DND-41 (cell line): ENCODE data around the gene ZCRB1.

ENCODE experiments used
- ATAC-seq: fragments of 200-7000 bp; cut with Tn5 transposase; 3 replicates; pipeline ENCODE4 v1.9.1; 2021; ENCODE audit warnings: low read depth; ENCODE audit not compliant: insufficient read depth
- DNase-seq: peaks from one replicate; pipeline ENCODE4 v3.0.0-alpha.2; 2020
- H2AFZ ChIP-seq: 2 replicates; pipeline ENCODE4 v1.6.0; 2012; ENCODE audit warnings: low read depth, low read length
- H3K27ac ChIP-seq: 2 replicates; pipeline ENCODE4 v1.5.1; 2012; ENCODE audit warnings: low read length, inconsistent platforms
- H3K27me3 ChIP-seq: fragments of 200-600 bp; sonication (generic); 2 replicates; pipeline ENCODE4 v1.6.0; 2012; ENCODE audit warnings: low read length, mild to moderate bottlenecking, inconsistent platforms; ENCODE audit not compliant: insufficient read depth, poor library complexity
- H3K36me3 ChIP-seq: 2 replicates; pipeline ENCODE4 v1.5.1; 2012; ENCODE audit warnings: low read length, inconsistent platforms; ENCODE audit not compliant: insufficient read depth
- H3K4me1 ChIP-seq: 2 replicates; pipeline ENCODE4 v1.5.1; 2012; ENCODE audit warnings: mild to moderate bottlenecking, low read length; ENCODE audit not compliant: insufficient read depth
- H3K4me2 ChIP-seq: 2 replicates; pipeline ENCODE4 v1.6.0; 2012; ENCODE audit warnings: mild to moderate bottlenecking, moderate library complexity, low read length, inconsistent platforms; ENCODE audit not compliant: insufficient read depth
- H3K4me3 ChIP-seq, 2 experiments: fragments of 200-600 bp in 1 of 2; shearing (Covaris generic) in 1 of 2; 2 replicates each; pipeline ENCODE4 v1.5.1; 2012 to 2016; ENCODE audit warnings: inconsistent platforms in 2 of 2, low read length in 2 of 2, mild to moderate bottlenecking in 2 of 2, low read depth in 1 of 2, moderate library complexity in 1 of 2
- H3K79me2 ChIP-seq: 2 replicates; pipeline ENCODE4 v1.6.0; 2012; ENCODE audit warnings: low read length, inconsistent platforms; ENCODE audit not compliant: insufficient read depth
- H3K9ac ChIP-seq: 2 replicates; pipeline ENCODE4 v1.6.0; 2012; ENCODE audit warnings: low read depth, mild to moderate bottlenecking, inconsistent platforms, low read length, moderate library complexity
- H3K9me3 ChIP-seq: 2 replicates; pipeline ENCODE4 v1.5.1; 2012; ENCODE audit warnings: low read length, moderate library complexity, mild to moderate bottlenecking, inconsistent platforms; ENCODE audit not compliant: insufficient read depth, severe bottlenecking
- H4K20me1 ChIP-seq: 2 replicates; pipeline ENCODE4 v1.6.0; 2012; ENCODE audit warnings: low read length; ENCODE audit not compliant: insufficient read depth
- EZH2 ChIP-seq: IDR thresholded peaks from 3 replicates; pipeline ENCODE4 v1.6.1; 2012; ENCODE audit warnings: borderline replicate concordance, low read depth, mild to moderate bottlenecking, moderate library complexity, low read length, inconsistent platforms; ENCODE audit not compliant: severe bottlenecking
- TF ChIP-seq, protein P1 (sequence below): IDR thresholded peaks from 2 replicates; pipeline ENCODE4 v1.5.1; 2012; ENCODE audit warnings: borderline replicate concordance, low read length, moderate library complexity, mild to moderate bottlenecking; ENCODE audit not compliant: poor library complexity, severe bottlenecking; ENCODE audit errors: extremely low read depth

Gene ZCRB1

DNA sequence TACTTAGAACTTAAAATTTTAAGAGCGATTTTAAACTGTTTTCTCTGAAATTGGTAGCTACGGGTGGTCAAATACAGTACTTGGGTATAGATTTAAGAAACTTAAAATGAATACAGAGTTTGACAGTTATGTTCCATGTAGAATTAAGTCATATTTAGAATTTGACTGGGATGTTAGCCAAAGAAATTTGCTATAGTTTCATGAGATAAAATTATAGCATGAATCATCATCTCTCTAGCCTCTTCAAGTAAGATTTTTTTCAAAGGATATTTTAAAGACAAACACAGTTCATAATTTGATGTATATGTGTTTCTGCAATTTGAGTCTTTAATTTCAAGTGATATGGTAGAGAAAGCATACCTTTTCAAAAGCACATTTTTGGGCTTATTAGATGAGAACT lies 41.0 kb downstream of the ZCRB1 start:
- Histone ChIP-seq H3K79me2 (no peaks in the 10 kb centered on the region), H3K9ac (no peak overlapping the region), H2AFZ (no peak overlapping the region), H3K27ac (no peak overlapping the region), H3K27me3 (no peaks in the 10 kb centered on the region), H4K20me1 (no peaks in the 10 kb centered on the region), H3K36me3 (no peaks in the 10 kb centered on the region), H3K9me3 (no peaks in the 10 kb centered on the region), H3K4me1 (no peaks in the 10 kb centered on the region), H3K4me2 (no peak overlapping the region), H3K4me3 (no peak overlapping the region)
- ATAC-seq, result no peak
- TF ChIP-seq, protein P1, sequence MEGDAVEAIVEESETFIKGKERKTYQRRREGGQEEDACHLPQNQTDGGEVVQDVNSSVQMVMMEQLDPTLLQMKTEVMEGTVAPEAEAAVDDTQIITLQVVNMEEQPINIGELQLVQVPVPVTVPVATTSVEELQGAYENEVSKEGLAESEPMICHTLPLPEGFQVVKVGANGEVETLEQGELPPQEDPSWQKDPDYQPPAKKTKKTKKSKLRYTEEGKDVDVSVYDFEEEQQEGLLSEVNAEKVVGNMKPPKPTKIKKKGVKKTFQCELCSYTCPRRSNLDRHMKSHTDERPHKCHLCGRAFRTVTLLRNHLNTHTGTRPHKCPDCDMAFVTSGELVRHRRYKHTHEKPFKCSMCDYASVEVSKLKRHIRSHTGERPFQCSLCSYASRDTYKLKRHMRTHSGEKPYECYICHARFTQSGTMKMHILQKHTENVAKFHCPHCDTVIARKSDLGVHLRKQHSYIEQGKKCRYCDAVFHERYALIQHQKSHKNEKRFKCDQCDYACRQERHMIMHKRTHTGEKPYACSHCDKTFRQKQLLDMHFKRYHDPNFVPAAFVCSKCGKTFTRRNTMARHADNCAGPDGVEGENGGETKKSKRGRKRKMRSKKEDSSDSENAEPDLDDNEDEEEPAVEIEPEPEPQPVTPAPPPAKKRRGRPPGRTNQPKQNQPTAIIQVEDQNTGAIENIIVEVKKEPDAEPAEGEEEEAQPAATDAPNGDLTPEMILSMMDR, result no peak
- no peak for TF ChIP-seq EZH2
- DNase-seq, result no peak

DNA sequence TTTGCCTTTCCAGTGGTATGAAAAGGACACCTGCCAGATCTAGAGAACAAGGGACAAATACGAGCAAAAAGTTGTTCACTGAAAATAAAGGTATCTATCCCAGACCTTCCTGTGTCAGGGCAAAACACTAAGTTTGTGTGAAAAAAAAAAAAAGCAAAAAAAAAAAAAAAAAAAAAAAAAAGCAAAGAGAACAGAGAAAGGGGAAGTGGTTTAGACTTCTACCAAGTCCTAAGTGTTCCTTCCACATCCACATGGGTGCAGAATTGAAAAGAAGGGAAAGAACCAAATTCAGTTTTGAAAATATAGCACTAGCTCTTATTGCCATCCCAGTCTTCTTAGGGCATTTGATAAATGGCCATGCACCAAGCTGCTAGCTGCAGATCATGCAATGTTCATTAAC lies 41.7 kb downstream of the ZCRB1 start:
- ATAC-seq, result no peak
- no peak for DNase-seq
- Histone ChIP-seq H3K4me1 (no peaks in the 10 kb centered on the region), H3K4me2 (no peak overlapping the region), H3K9ac (no peak overlapping the region), H3K27ac (no peak overlapping the region), H3K9me3 (no peaks in the 10 kb centered on the region), H3K79me2 (no peaks in the 10 kb centered on the region), H2AFZ (no peak overlapping the region), H3K27me3 (no peaks in the 10 kb centered on the region), H3K4me3 (no peak overlapping the region), H4K20me1 (no peaks in the 10 kb centered on the region), H3K36me3 (no peaks in the 10 kb centered on the region)
- TF ChIP-seq EZH2, result no peak
- TF ChIP-seq, protein P1, result no peak

DNA sequence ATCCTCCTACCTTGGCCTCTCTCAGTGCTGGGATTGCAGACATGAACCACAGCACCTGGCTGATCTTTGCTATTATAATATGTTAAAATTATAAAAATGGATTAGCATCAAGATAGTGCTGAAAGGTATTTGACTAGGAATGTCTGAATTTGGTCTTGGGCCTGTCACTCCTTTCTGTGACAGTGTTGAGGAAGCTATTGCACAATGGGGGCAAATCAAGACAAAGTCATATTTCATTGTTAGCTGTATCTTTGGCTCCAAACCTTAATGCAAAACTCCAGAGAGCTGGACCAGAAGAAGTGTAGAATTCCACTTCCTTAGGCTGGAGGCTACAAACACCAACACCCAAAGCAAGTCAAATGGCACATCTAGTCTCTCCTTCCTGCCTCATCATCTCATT lies 42.2 kb downstream of the ZCRB1 start:
- Histone ChIP-seq H3K4me3 (no peak overlapping the region), H3K36me3 (no peaks in the 10 kb centered on the region), H3K4me2 (no peak overlapping the region), H4K20me1 (no peaks in the 10 kb centered on the region), H3K27ac (no peak overlapping the region), H3K27me3 (no peaks in the 10 kb centered on the region), H2AFZ (no peak overlapping the region), H3K4me1 (no peaks in the 10 kb centered on the region), H3K9ac (no peak overlapping the region), H3K79me2 (no peaks in the 10 kb centered on the region), H3K9me3 (no peaks in the 10 kb centered on the region)
- DNase-seq, result no peak
- TF ChIP-seq, protein P1, result no peak
- TF ChIP-seq EZH2, result no peak
- ATAC-seq, result no peak

DNA sequence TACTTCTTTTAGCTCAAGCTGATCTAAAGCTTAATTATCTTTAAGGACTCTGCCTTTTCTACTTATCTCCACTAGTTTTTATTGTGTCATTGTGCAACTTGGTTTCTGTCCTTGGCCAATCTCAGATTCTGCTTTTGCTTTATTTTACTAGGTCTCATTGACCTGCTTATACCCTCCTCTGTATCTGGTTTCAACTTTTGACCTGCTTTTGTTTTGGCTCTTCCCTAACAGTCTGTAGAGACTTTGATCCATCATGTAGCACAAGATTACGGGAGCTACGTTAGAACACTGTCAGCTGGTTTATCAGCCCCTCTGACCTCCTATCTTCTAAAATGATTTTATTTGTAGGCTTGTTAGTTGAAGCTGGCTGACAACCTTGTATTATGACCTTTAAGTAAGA lies 43.6 kb downstream of the ZCRB1 start:
- DNase-seq (no peak), ATAC-seq (no peak)
- Histone ChIP-seq H3K9me3 (no peaks in the 10 kb centered on the region), H3K79me2 (no peaks in the 10 kb centered on the region), H3K36me3 (no peaks in the 10 kb centered on the region), H4K20me1 (no peaks in the 10 kb centered on the region), H3K4me1 (no peaks in the 10 kb centered on the region), H3K9ac (no peak overlapping the region), H2AFZ (no peak overlapping the region), H3K4me3 (no peak overlapping the region), H3K27me3 (no peaks in the 10 kb centered on the region), H3K4me2 (no peak overlapping the region), H3K27ac (no peak overlapping the region)
- TF ChIP-seq, protein P1, result no peak
- no peak for TF ChIP-seq EZH2
